Ramos (cell line): Measurements from ENCODE around the gene NDUFV3.
"Not testable (repeated sequence)": the region's sequence is repeated elsewhere in the genome, so short reads cannot be mapped to it uniquely, and the experiment has no call there.

Experiments used
- in situ Hi-C: fragments of 300-500 bp; cut with MboI; formaldehyde crosslinking; loops from one replicate; pipeline ENCODE4 v1.14.3; 2022; ENCODE audit warnings: low sequenced_read_pairs; ENCODE audit not compliant: unreplicated experiment

NDUFV3 gene

GRCh38 chr21:42878993-42879787 is 13.9 kb upstream of the NDUFV3 start, which contains the start of gene WDR4:
Gene WDR4 (minus strand): TSS chr21:42879539. CDS start chr21:42879495, 44 bp downstream.
- in situ Hi-C loops = no loop called here

DNA sequence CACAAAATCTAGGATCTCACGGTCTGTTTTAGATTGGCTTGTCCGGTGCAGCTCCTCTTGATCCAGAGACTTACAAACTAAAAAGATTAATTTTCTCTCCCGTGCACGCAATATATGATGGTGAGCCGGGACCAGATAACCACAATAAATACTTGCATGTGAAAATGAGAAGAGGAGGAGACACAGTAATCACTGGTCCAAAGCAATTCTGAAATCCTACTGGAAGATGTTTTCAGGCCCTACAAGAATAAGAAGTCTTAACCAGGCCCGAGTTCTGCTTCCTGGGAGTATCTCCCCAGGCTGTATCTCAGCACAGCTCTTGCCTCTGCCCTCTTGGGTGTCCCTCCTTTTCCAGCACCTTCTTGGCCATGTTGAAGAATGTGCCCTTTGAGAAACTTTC is 12.8 kb upstream of the NDUFV3 start:
- in situ Hi-C loops = no loop called here

- in situ Hi-C loops = no loop called here
These were observed 9.2 kb upstream of the NDUFV3 start for GRCh38 chr21:42883921-42884320.

GRCh38 chr21:42887326-42887725 is 5.8 kb upstream of the NDUFV3 start:
- in situ Hi-C loops = no loop called here

DNA sequence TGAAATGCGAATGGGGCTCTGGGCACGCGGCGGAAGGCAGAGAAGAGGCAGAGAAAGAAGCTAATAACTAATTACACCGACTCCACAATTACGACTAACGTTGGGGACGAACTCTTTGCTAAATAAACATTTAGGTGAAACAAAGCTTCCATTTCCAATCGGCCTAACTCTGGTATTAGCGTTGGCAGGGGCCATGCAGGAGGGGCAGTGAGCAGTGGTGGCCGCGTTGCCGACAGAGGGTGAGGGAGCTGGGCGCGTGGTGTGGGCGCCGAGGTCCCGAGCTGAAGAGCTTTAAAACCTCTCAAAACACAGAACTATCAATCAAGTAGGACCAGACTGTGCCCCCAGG is 553 bp upstream of the NDUFV3 start:
- in situ Hi-C loops = no loop called here

- in situ Hi-C loops = no loop called here
These were observed 7.3 kb downstream of the NDUFV3 start for GRCh38 chr21:42900446-42900845.

DNA sequence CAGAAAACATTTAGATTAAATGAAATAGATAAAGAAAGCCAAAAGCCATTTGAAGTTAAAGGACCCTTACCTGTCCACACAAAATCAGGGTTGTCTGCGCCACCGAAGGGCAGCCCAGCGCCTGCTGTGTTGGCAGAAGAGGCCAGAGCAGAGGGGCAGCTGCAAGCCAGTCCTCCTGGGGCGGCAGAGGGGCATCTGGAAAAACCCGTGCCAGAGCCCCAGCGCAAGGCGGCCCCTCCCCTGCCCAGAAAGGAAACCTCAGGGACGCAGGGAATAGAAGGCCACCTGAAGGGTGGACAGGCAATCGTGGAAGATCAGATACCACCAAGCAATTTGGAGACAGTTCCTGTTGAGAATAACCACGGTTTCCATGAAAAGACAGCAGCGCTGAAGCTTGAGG is 10.7 kb downstream of the NDUFV3 start:
- in situ Hi-C loops = no loop called here

GRCh38 chr21:42905195-42905594 is 12.1 kb downstream of the NDUFV3 start:
- in situ Hi-C loops = no loop called here

DNA sequence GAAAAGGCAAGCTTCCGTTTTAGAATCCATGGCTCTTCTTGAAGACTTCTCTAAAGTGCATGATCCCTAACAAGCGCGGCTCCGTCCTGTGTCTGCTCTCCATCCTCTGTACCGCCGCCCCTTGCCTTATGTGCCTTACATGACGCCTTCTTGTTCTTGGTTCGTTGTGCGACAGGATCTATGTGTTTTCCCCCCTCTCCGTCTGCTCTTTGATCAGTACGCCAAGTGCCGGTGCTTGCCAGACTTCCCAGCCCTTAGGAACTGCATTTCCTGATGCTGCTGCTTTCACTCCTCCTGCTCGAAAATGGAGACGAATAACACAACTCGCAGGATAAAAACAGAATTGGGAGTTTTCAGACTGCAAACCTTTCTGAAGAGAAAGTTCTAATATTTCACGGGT is 13.1 kb downstream of the NDUFV3 start:
- in situ Hi-C loops = no loop called here

DNA sequence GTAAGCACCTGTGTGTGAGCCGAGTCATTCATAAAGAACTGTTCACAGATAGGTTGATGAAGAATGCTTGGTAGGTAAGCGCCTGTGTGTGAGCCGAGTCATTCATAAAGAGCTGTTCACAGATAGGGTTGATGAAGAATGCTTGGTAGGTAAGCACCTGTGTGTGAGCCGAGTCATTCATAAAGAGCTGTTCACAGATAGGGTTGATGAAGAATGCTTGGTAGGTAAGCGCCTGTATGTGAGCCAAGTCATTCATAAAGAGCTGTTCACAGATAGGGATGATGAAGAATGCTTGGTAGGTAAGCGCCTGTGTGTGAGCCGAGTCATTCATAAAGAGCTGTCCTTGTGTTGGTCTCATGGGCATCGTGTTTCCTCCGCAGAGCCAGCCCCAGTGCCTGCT is 15.4 kb downstream of the NDUFV3 start:
- in situ Hi-C loops = not testable (repeated sequence)

- in situ Hi-C loops = not testable (repeated sequence)
These were observed 18.8 kb downstream of the NDUFV3 start for GRCh38 chr21:42911920-42912319.

GRCh38 chr21:42913476-42913875 is 20.4 kb downstream of the NDUFV3 start:
- in situ Hi-C loops = no loop called here

GRCh38 chr21:42918291-42918690 is 25.2 kb downstream of the NDUFV3 start:
- in situ Hi-C loops = no loop called here

- in situ Hi-C loops = no loop called here
These were observed 28.8 kb downstream of the NDUFV3 start for GRCh38 chr21:42921927-42922326.

DNA sequence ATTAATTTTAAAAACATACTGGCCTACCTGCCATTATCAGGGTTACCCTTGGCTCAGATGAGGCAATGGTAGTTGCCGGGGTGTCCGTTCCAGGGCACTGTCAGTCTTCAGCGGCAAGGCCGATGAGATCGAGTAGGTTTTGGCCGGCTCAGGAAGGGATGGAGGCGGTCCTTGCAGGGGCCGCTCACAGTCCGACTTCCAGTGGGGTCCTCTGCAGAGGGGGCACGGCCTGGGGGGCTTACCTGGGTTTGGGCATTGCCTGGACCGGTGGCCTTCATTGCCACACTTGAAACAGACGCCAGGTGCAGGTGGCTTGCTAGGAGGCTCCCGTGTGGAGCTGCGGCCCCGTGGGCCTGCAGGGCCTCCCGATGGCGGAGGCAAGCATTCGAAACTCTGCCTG is 29.8 kb downstream of the NDUFV3 start:
- in situ Hi-C loops = no loop called here

- in situ Hi-C loops = no loop called here
These were observed 30.7 kb downstream of the NDUFV3 start for GRCh38 chr21:42923553-42924432.

DNA sequence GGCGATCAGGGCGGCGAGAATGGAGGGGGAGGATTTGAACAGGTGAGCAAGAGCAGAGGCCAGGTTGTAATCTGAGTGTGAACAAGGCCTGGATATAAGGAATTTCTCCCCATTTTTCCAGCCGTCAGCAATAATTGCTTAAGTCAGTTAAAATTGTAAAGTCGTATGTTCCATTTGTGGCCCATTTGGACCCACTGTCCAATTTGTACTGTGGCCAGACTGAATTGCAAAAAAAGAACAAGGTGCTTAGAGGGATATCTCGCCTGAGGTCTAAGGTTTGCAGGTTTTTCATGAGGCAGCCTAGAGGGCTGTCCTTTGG is 31.3 kb downstream of the NDUFV3 start:
- in situ Hi-C loops = no loop called here

DNA sequence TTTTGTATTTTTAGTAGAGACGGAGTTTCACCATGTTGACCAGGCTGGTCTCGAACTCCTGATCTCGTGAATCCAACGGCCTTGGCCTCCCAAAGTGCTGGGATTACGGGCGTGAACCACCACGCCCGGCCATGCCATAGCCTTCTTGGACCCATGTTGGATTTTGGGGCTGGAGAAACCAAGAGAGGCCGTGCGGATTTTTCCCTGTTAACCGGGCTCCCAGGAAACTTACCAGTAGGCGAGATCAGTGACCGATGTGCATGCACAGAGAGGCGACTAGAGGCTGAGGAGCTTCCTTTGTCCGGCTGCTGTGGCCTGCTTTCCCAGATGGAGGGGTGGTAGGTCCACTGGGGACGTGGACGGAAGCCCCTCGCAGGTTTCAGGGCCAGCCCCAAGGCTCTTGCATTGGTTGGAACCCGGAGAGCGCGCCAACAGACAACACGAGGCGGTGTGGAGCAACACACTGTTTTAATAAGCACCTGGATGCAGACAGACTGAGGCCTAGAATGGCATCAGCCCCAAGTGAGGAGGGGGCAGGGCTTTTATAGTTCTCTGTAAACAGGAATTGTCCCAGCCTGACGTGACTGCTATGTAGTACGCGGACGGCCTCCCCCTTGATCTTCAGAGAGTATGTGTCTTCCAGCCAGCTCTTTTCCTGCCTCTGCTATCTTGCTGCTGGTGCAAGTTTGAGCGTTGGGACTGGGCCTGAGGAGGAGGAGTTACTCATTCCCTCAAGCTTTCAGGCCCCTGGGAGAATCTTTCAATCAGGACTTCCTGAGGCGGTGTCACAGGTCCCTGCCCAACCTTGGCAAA is 32.2 kb downstream of the NDUFV3 start, which contains the start of gene ERVH48-1:
TSS of gene ERVH48-1 (minus strand) at position 517 of the 813 bp plus-strand sequence. CDS start 6,624 bp downstream, outside the sequence.
- in situ Hi-C loops = loop anchor here (25.0 kb wide), 1 partner anchor 112 kb away; no protein-coding TSS in a partner anchor

GRCh38 chr21:42927474-42928200 is 34.5 kb downstream of the NDUFV3 start:
- in situ Hi-C loops = loop anchor here (25.0 kb wide), 1 partner anchor 110 kb away; no protein-coding TSS in a partner anchor

DNA sequence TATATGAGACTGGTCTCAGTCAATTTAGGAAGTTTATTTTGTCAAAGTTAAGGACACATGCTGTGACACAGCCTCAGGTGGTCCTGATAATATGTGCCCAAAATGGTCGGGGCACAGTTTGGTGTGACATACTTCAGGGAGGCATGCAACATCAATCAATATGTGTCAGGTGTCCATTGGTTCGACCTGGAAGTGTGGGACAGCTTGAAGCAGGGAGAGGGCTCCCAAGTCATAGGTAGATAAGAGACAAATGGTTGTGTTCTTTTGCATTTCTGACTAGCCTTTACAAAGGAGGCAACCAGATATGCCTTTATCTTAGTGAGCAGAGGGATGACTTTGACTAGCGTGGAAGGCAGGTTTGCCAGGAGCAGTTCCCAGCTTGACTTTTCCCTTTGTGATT is 36.9 kb downstream of the NDUFV3 start:
- in situ Hi-C loops = loop anchor here (5.0 to 25.0 kb wide), 2 partner anchors 37 to 107 kb away; no protein-coding TSS in a partner anchor
